HL-60/S4 (cell line): Measurements from ENCODE around the gene PALM3.
"Not testable (repeated sequence)": the region's sequence is repeated elsewhere in the genome, so short reads cannot be mapped to it uniquely, and the experiment has no call there.

Experiments used
- in situ Hi-C: fragments of 300-500 bp; cut with MboI; formaldehyde crosslinking; loops from 2 replicates; pipeline ENCODE4 v1.14.3; 2022; ENCODE audit warnings: low sequenced_read_pairs

The PALM3 gene

GRCh38 chr19:14039181-14039580 is 22.7 kb downstream of the PALM3 start:
- in situ Hi-C loops = no loop called here

GRCh38 chr19:14035706-14036105 is 26.2 kb downstream of the PALM3 start:
- in situ Hi-C loops = no loop called here

- in situ Hi-C loops = not testable (repeated sequence)
Measured at GRCh38 chr19:14035159-14035558, 26.7 kb downstream of the PALM3 start.

GRCh38 chr19:14033946-14034345 is 27.9 kb downstream of the PALM3 start:
- in situ Hi-C loops = no loop called here

GRCh38 chr19:14031719-14032480 is 30.0 kb downstream of the PALM3 start, which contains the start of gene IL27RA:
Gene IL27RA (plus strand): TSS chr19:14031762. CDS start chr19:14031873, 111 bp downstream.
- in situ Hi-C loops = no loop called here

GRCh38 chr19:14030997-14031718 is 30.7 kb downstream of the PALM3 start:
- in situ Hi-C loops = no loop called here

- in situ Hi-C loops = no loop called here
Measured at GRCh38 chr19:14028901-14029300, 33.0 kb downstream of the PALM3 start.

- in situ Hi-C loops = no loop called here
Measured at GRCh38 chr19:14027856-14028450, 33.9 kb downstream of the PALM3 start, which contains the start of gene RLN3. Gene RLN3 (plus strand): TSS chr19:14028148. CDS start chr19:14028205, 57 bp downstream.

GRCh38 chr19:14026652-14027192 is 35.2 kb downstream of the PALM3 start:
- in situ Hi-C loops = not testable (repeated sequence)

GRCh38 chr19:14023404-14024235 is 38.3 kb downstream of the PALM3 start:
- in situ Hi-C loops = no loop called here

GRCh38 chr19:14022469-14022868 is 39.4 kb downstream of the PALM3 start:
- in situ Hi-C loops = no loop called here

GRCh38 chr19:14021474-14021873 is 40.4 kb downstream of the PALM3 start:
- in situ Hi-C loops = no loop called here

- in situ Hi-C loops = not testable (repeated sequence)
Measured at GRCh38 chr19:14019739-14020138, 42.1 kb downstream of the PALM3 start.

GRCh38 chr19:14019100-14019499 is 42.8 kb downstream of the PALM3 start:
- in situ Hi-C loops = no loop called here

- in situ Hi-C loops = no loop called here
Measured at GRCh38 chr19:14015524-14016035, 46.3 kb downstream of the PALM3 start.

GRCh38 chr19:14012378-14012915 is 49.4 kb downstream of the PALM3 start:
- in situ Hi-C loops = no loop called here

- in situ Hi-C loops = no loop called here
Measured at GRCh38 chr19:14006766-14007562, 54.9 kb downstream of the PALM3 start.

GRCh38 chr19:14006085-14006765 is 55.7 kb downstream of the PALM3 start, which contains the start of gene RFX1:
Gene RFX1 (minus strand): TSS chr19:14006320. CDS start chr19:13993843, 12,477 bp downstream.
- in situ Hi-C loops = no loop called here
